Spleen (tissue), 11 donors: ENCODE measurements around the gene CTNNA1. TPM values are rescaled to one million over a fixed set of nuclear protein-coding genes. Genes with fewer than 3 reads are reported as not detected.
"Not testable (repeated sequence)": the region's sequence is repeated elsewhere in the genome, so short reads cannot be mapped to it uniquely, and the experiment has no call there.

Experiments
- DNase-seq: peaks from one replicate; pipeline ENCODE4 v3.0.0-alpha.2; 2020
- H3K27ac ChIP-seq, 8 donors: fragments of 200-600 bp; sonication (generic) in 7 of 8; 1 replicate in 4 of 8; 2 replicates in 4 of 8; pipeline versions ENCODE4 v1.5.0 to v1.8.0; 2016 to 2021; ENCODE audit warnings: inconsistent platforms in 4 of 8, mild to moderate bottlenecking in 4 of 8, moderate library complexity in 1 of 8
- H3K27me3 ChIP-seq, 7 donors: fragments of 200-600 bp; sonication (generic) in 6 of 7; replicated peaks in 1 of 7; 1 replicate in 4 of 7; 2 replicates in 3 of 7; pipeline versions ENCODE4 v1.5.0 to v1.8.0; 2016 to 2021; ENCODE audit warnings: inconsistent platforms in 3 of 7, mild to moderate bottlenecking in 1 of 7
- H3K36me3 ChIP-seq, 6 donors: fragments of 200-600 bp; sonication (generic) in 5 of 6; 1 replicate in 4 of 6; 2 replicates in 2 of 6; pipeline versions ENCODE4 v1.5.0 to v1.8.0; 2016 to 2021; ENCODE audit warnings: inconsistent platforms in 2 of 6
- H3K4me1 ChIP-seq, 6 donors: fragments of 200-600 bp; sonication (generic) in 5 of 6; 1 replicate in 3 of 6; 2 replicates in 3 of 6; pipeline versions ENCODE4 v1.5.0 to v1.8.0; 2016 to 2021; ENCODE audit warnings: inconsistent platforms in 3 of 6
- H3K4me3 ChIP-seq, 8 donors: fragments of 200-600 bp; sonication (generic) in 7 of 8; 1 replicate in 4 of 8; 2 replicates in 4 of 8; pipeline versions ENCODE4 v1.5.0 to v1.8.0; 2016 to 2021; ENCODE audit warnings: inconsistent platforms in 4 of 8, mild to moderate bottlenecking in 4 of 8, moderate library complexity in 2 of 8
- H3K9me3 ChIP-seq, 8 donors: fragments of 200-600 bp; sonication (generic) in 7 of 8; 1 replicate in 4 of 8; 2 replicates in 4 of 8; pipeline versions ENCODE4 v1.5.0 to v1.8.0; 2016 to 2021; ENCODE audit warnings: inconsistent platforms in 4 of 8
- POLR2A ChIP-seq, 3 donors: fragments of 450-650 bp; IDR thresholded peaks; one replicate each; pipeline ENCODE4 v1.5.1; 2017; ENCODE audit warnings: antibody characterized with exemption in 3 of 3, mild to moderate bottlenecking in 1 of 3
- POLR2AphosphoS5 ChIP-seq, 3 donors: sonication (generic); formaldehyde crosslinking; IDR thresholded peaks; one replicate each; pipeline ENCODE4 v1.5.1; 2017; ENCODE audit warnings: antibody characterized with exemption in 3 of 3
- WGBS, 5 donors: extraction: QIAGEN DNeasy Blood & Tissue Kit in 3 of 5; methylation state at CpG; one replicate each; pipeline versions ENCODE4 v1.1.5 to v1.1.7; 2013 to 2018; 5-methylcytosine and 5-hydroxymethylcytosine counted together
- intact Hi-C: fragments of 100-400 bp; cut with DNase I; formaldehyde crosslinking; loops from one replicate; pipeline ENCODE4 v1.15.0; 2023; ENCODE audit warnings: low total_unique reads
- polyA plus RNA-seq, 3 donors: library from polyadenylated mRNA; stranded (reverse); fragments of 200-250 nt; gene quantifications; one replicate each; pipeline ENCODE4 v1.2.1, GENCODE V29; 2013
- total RNA-seq, 7 donors: library from RNA; depleted of rRNA in 3 of 7; stranded (reverse); fragments of >200 nt in 3 of 7; fragmentation: NEBNext Ultra II Directional in 4 of 7; extraction: Animal tissue kit (Norgen Biotek cat#: 25700) in 4 of 7; gene quantifications; one replicate each; pipeline versions ENCODE4 v1.1.0 to v1.2.1, GENCODE V29; 2016 to 2021
- TF ChIP-seq, protein P1 (sequence below), 11 experiments: fragments of 200-600 bp in 7 of 11; fragments of 450-650 bp in 4 of 11; sonication (generic) in 4 of 11; IDR thresholded peaks in 8 of 11; conservative IDR thresholded peaks in 3 of 11; 1 replicate in 7 of 11; 2 replicates in 4 of 11; pipeline versions ENCODE4 v1.4.0 to v1.8.0; 2016 to 2021; ENCODE audit warnings: antibody characterized with exemption in 11 of 11, inconsistent platforms in 4 of 11, mild to moderate bottlenecking in 1 of 11
- donor health status: healthy with polysubstance abuse.
- donor health status: DM: no; HTN: no; CAD: no; lungs with moderate emphysema.
- donor health status: DM: no; HTN: no; CAD: no.
- donor health status: Bipolar disorder and iron deficiency.
- donor health status: healthy.
- donor health status: DM: no; HTN: no; CAD: no.
- donor health status: DM: yes; HTN: yes; CAD: no.

The CTNNA1 gene
- total and polyA plus RNA-seq, 10 donors: 26.7 to 313 (median 186) TPM

DNA sequence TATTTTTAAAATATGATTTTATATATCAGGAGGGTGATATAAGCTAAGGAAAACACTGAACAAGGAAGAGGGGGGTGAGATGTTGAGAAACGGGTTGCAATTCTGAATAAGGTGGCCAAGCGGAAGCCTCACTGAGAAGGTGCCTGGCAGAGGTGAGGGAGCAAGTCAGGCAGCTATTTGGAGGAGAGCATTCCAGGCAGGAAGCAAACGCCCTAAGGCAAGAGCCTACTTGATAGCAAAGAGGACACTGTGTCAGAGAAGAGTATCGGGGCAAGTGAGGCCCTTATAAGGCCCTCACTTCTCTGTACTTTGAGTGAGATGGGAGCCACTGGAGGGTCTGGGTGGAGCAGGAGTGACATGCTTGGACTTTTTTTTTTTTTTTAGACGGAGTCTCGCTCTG is 8.0 kb upstream of the CTNNA1 start:
- intact Hi-C loops: no loop called here
- no peak overlapping the region for H3K27ac ChIP-seq
- 89 to 95% (median 92%) methylated on average over 5 to 6 of the region's 6 CpGs for WGBS, 5 donors

DNA sequence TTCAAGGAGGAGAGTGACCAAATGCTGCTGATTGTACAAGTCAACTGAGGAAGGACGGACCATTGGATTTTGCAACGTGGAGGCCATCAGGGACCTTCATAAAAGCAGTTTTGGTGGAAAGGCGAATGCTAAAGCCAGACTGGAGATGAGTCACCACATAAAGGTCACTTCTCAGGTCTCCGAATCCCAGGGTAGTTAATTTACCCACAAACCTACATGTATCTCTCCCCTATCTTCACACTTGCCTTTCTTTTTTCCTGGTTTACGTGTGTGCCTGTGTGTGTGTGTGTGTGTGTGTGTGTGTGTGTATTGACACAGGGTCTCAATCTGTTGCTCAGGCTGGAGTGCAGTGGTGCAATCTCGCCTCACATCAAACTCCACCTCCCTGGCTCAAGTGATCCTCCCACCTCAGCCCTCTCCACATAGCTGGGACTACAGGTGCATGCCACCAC is 4.6 kb upstream of the CTNNA1 start:
- peak; percentile 24 for DNase-seq
- TF ChIP-seq, protein P1, sequence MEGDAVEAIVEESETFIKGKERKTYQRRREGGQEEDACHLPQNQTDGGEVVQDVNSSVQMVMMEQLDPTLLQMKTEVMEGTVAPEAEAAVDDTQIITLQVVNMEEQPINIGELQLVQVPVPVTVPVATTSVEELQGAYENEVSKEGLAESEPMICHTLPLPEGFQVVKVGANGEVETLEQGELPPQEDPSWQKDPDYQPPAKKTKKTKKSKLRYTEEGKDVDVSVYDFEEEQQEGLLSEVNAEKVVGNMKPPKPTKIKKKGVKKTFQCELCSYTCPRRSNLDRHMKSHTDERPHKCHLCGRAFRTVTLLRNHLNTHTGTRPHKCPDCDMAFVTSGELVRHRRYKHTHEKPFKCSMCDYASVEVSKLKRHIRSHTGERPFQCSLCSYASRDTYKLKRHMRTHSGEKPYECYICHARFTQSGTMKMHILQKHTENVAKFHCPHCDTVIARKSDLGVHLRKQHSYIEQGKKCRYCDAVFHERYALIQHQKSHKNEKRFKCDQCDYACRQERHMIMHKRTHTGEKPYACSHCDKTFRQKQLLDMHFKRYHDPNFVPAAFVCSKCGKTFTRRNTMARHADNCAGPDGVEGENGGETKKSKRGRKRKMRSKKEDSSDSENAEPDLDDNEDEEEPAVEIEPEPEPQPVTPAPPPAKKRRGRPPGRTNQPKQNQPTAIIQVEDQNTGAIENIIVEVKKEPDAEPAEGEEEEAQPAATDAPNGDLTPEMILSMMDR (IDR thresholded peaks at IDR 0.05 in 8 of 11, conservative IDR thresholded peaks at IDR 0.05 in 3 of 11): no peak
- no peak overlapping the region for H3K4me3 ChIP-seq
- no peak overlapping the region for H3K27ac ChIP-seq
- peaks cover 0 to 4% (median 0%) of the 10 kb centered on the region in 7 donors for H3K27me3 ChIP-seq
- H3K4me1 ChIP-seq: peaks cover 0 to 15% (median 8%) of the 10 kb centered on the region in 6 donors
- no peaks in the 10 kb centered on the region for H3K9me3 ChIP-seq
- H3K36me3 ChIP-seq: no peaks in the 10 kb centered on the region
- WGBS, 5 donors: 74 to 89% (median 80%) methylated on average over 6 of the region's 6 CpGs
- intact Hi-C loops: no loop called here

More for the DNA sequence above, 8.0 kb upstream of the CTNNA1 start:
- Histone ChIP-seq H3K4me1 (peaks cover 0 to 17% (median 10%) of the 10 kb centered on the region in 6 donors), H3K36me3 (no peaks in the 10 kb centered on the region), H3K4me3 (no peak overlapping the region), H3K27me3 (no peaks in the 10 kb centered on the region), H3K9me3 (no peaks in the 10 kb centered on the region)
- DNase-seq: peak; percentile 39
- TF ChIP-seq, protein P1 (IDR thresholded peaks at IDR 0.05 in 8 of 11, conservative IDR thresholded peaks at IDR 0.05 in 3 of 11): no peak
- TF ChIP-seq POLR2A (IDR thresholded peaks at IDR 0.05) (no peak), POLR2AphosphoS5 (IDR thresholded peaks at IDR 0.05) (no peak)

DNA sequence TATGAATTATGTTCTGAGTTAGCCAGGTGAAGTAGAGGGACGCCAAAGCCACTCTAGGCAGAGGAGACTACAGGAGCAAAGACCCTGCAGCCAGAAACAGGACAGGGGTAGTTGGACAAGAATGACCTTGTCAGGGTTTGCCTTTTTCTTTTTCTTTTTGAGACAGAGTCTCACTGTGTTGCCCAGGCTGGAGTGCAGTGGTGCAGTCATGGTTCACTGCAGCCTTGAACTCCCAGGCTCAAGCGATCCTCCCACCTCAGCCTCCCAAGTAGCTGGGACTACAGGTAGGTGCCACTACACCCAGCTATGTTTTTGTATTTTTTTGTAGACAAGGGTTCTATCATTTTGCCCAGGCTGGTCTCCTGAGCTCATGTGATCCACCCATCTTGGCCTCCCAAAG is 1.9 kb upstream of the CTNNA1 start:
- 90 to 97% (median 93%) methylated on average over 2 of the region's 2 CpGs for WGBS, 5 donors
- H3K9me3 ChIP-seq, H3K4me3 ChIP-seq, intact Hi-C loops, H3K27ac ChIP-seq, DNase-seq, H3K36me3 ChIP-seq: not testable (repeated sequence)
- H3K4me1 ChIP-seq: peaks cover 0 to 42% (median 30%) of the 10 kb centered on the region in 6 donors
- H3K27me3 ChIP-seq: peaks cover 0 to 14% (median 0%) of the 10 kb centered on the region in 7 donors

DNA sequence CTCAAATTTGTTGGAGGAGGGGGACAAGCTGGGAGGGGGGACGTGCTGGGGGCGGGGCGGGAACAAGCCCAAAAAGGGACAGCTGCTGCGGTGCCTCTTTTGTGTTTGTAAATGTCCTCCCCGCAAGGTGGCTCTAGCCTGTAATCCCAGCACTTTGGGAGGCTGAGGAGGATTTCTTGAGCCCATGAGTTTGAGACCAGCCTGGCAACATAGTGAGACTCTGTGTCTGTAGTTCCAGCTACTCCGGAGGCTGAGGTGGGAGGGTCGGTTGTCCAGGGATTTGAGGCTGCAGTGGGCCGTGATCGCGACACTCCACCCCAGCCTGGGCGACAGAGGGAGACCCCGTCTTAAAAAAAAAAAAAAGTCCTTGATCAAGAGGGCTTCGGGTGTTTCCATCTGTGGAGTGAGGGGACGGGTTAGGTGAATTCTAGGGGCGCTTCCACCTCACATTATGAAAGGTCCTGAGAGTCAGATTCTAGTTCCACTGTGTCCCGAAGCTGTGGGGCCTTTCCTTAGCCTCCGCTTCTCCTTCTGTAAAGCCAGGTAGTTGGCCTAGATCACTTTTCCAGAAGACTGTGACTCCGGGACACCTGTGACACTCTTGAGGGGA is 779 bp upstream of the CTNNA1 start:
- intact Hi-C loops: no loop called here
- Histone ChIP-seq H3K9me3 (peaks cover 0 to 2% (median 0%) of the 10 kb centered on the region in 8 donors), H3K36me3 (peaks cover 0 to 1% (median 0%) of the 10 kb centered on the region in 6 donors), H3K4me3 (peak overlapping the region; percentile 76 to 97 (median 91)), H3K27ac (peak overlapping the region; percentile 77 to 98 (median 97)), H3K4me1 (peaks cover 0 to 53% (median 33%) of the 10 kb centered on the region in 6 donors), H3K27me3 (peaks cover 0 to 14% (median 0%) of the 10 kb centered on the region in 7 donors)
- 24 to 38% (median 32%) methylated on average over 15 to 18 of the region's 18 CpGs for WGBS, 5 donors
- no peak for DNase-seq
- TF ChIP-seq POLR2AphosphoS5 (IDR thresholded peaks at IDR 0.05) (no peak), POLR2A (IDR thresholded peaks at IDR 0.05) (no peak)
- TF ChIP-seq, protein P1 (IDR thresholded peaks at IDR 0.05 in 8 of 11, conservative IDR thresholded peaks at IDR 0.05 in 3 of 11): no peak
